Heart left ventricle (tissue), 16 donors: ENCODE data around the gene KREMEN2. TPM values are rescaled to one million over a fixed set of nuclear protein-coding genes. Genes with fewer than 3 reads are reported as not detected.
A peak's percentile ranks its signal among the peaks of the same experiment; 100 is the strongest.

Source experiments
- ATAC-seq, 4 donors: fragments of 200-7000 bp; cut with Tn5 transposase; one replicate each; pipeline ENCODE4 v1.9.1; 2020 to 2022; ENCODE audit warnings: moderate library complexity in 4 of 4, mild to moderate bottlenecking in 3 of 4, moderate number of reproducible peaks in 1 of 4
- DNase-seq, 5 donors: peaks; one replicate each; pipeline ENCODE4 v3.0.0-alpha.2; 2020
- H3K27ac ChIP-seq, 12 donors: fragments of 200-600 bp; sonication (generic) in 4 of 12; one replicate each; pipeline versions ENCODE4 v1.5.0 to v1.8.0; 2016 to 2022; ENCODE audit warnings: mild to moderate bottlenecking in 2 of 12
- H3K27me3 ChIP-seq, 9 donors: fragments of 200-600 bp; sonication (generic) in 2 of 9; one replicate each; pipeline versions ENCODE4 v1.5.1 to v1.8.0; 2016 to 2022; ENCODE audit warnings: mild to moderate bottlenecking in 3 of 9
- H3K36me3 ChIP-seq, 9 donors: fragments of 200-600 bp; sonication (generic) in 2 of 9; one replicate each; pipeline versions ENCODE4 v1.5.0 to v1.8.0; 2018 to 2022; ENCODE audit warnings: mild to moderate bottlenecking in 2 of 9
- H3K4me1 ChIP-seq, 12 donors: fragments of 200-600 bp; sonication (generic) in 4 of 12; one replicate each; pipeline versions ENCODE4 v1.5.0 to v1.8.0; 2016 to 2022; ENCODE audit warnings: mild to moderate bottlenecking in 3 of 12
- H3K4me3 ChIP-seq, 12 donors: fragments of 200-600 bp; sonication (generic) in 4 of 12; one replicate each; pipeline versions ENCODE4 v1.5.0 to v1.8.0; 2017 to 2022; ENCODE audit warnings: mild to moderate bottlenecking in 9 of 12, moderate library complexity in 4 of 12
- H3K9me3 ChIP-seq, 12 donors: fragments of 200-600 bp; sonication (generic) in 4 of 12; one replicate each; pipeline versions ENCODE4 v1.5.0 to v1.8.0; 2016 to 2022; ENCODE audit warnings: mild to moderate bottlenecking in 1 of 12
- POLR2A ChIP-seq, 2 donors: fragments of 450-650 bp; IDR thresholded peaks; one replicate each; pipeline ENCODE4 v1.6.1; 2017; ENCODE audit warnings: antibody characterized with exemption in 2 of 2, mild to moderate bottlenecking in 2 of 2, moderate library complexity in 2 of 2
- WGBS, 4 donors: extraction: QIAGEN DNeasy Blood & Tissue Kit in 2 of 4; methylation state at CpG; one replicate each; pipeline versions ENCODE4 v1.1.5 to v1.1.7; 2013 to 2018; 5-methylcytosine and 5-hydroxymethylcytosine counted together
- intact Hi-C, 10 donors: fragments of 100-400 bp; cut with DNase I; formaldehyde crosslinking; loops; one replicate each; pipeline versions ENCODE4 v1.11.1 to v1.14.2; 2022
- polyA plus RNA-seq, 2 donors: library from polyadenylated mRNA; stranded (reverse); fragments of 200-250 nt; gene quantifications; one replicate each; pipeline ENCODE4 v1.2.3, GENCODE V29; 2013
- total RNA-seq, 9 donors: library from RNA; depleted of rRNA in 2 of 9; stranded (reverse); fragments of >200 nt in 2 of 9; fragmentation: NEBNext Ultra II Directional in 3 of 9; extraction: Animal tissue kit (Norgen Biotek cat#: 25700) in 3 of 9; gene quantifications; one replicate each; pipeline versions ENCODE4 v1.1.0 to v1.2.4, GENCODE V29; 2016 to 2023
- TF ChIP-seq, protein P1 (sequence below), 12 donors: fragments of 200-600 bp; sonication (generic) in 4 of 12; IDR thresholded peaks; one replicate each; pipeline versions ENCODE4 v1.5.0 to v1.8.0; 2018 to 2022; ENCODE audit warnings: antibody characterized with exemption in 12 of 12, mild to moderate bottlenecking in 5 of 12
- donor health status: ischemic (EF 13 %, LVEDD 7.1; RV severe dilation, severe dysfunction).
- donor health status: healthy with polysubstance abuse.
- donor health status: DM: no; HTN: yes; CAD: no.
- donor health status: DM: no; HTN: no; CAD: no.
- donor health status: ischemic (EF 25% LVEDD 6.9; RV normal size, moderate dysfunction).
- donor health status: ischemic (EF 25% LVEDD 5.7; RV mildly dilated, moderate dysfunction).
- donor health status: healthy.
- donor health status: DM: yes; HTN: yes; CAD: no.
- donor health status: ischemic (EF 35%, LVEDD 5.7; RV mildly dilated, moderate dysfunction).
- donor health status: nonischemic (EF 11% LVEDD 7.7; RV severe dilation, severe dysfunction).
- donor health status: DM: yes; HTN: yes; CAD: no.
- donor health status: PGD.
- donor health status: ischemic (EF 29% LVEDD 5.4; RV normal size, mild dysfunction).
- donor health status: nonischemic (EF 23%, LVEDD 6.1; RV moderate dilation, normal function).

Gene KREMEN2
- total and polyA plus RNA-seq, 11 donors, result 0.27 TPM; not detected in 10

DNA sequence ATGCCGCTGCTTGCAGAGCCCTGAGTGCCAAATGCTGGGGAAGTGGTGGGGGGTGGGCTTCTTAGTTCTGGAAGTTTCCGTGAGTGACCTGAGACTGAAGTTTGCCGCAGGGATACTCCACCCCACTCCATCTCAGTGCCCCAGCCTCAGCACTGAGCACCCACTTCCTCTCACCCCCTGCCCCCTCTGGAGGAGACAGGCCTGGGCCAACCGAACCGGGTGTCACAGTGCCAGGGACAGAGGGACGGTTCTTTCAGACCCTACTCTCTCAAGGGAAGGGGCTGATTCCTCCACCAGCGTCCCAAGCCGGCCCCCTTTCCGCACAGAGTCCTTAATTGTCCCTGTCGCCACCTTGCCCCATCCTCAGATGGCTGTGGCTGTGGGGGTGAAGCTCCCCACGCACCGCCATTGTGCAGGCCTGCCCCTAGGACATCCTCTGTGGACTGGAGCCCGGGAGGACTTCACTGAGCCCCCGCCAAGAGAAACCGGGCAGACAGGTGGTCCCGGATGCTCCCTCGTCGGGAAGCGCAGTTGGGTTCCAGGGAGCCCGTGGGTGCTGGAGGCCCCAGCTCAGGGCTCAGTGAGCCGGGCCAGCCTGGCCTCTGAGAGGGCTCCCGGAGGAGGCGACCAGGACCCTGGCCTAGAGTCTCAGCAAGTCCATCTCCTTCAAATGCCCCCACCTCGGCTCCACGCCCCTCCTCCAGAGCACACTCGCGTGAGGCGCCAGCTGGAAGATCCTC lies 1.6 kb upstream of the KREMEN2 start:
- 20 to 23% (median 23%) methylated on average over 22 to 28 of the region's 28 CpGs for WGBS, 4 donors
- TF ChIP-seq POLR2A (IDR thresholded peaks at IDR 0.05), result no peak
- TF ChIP-seq, protein P1, sequence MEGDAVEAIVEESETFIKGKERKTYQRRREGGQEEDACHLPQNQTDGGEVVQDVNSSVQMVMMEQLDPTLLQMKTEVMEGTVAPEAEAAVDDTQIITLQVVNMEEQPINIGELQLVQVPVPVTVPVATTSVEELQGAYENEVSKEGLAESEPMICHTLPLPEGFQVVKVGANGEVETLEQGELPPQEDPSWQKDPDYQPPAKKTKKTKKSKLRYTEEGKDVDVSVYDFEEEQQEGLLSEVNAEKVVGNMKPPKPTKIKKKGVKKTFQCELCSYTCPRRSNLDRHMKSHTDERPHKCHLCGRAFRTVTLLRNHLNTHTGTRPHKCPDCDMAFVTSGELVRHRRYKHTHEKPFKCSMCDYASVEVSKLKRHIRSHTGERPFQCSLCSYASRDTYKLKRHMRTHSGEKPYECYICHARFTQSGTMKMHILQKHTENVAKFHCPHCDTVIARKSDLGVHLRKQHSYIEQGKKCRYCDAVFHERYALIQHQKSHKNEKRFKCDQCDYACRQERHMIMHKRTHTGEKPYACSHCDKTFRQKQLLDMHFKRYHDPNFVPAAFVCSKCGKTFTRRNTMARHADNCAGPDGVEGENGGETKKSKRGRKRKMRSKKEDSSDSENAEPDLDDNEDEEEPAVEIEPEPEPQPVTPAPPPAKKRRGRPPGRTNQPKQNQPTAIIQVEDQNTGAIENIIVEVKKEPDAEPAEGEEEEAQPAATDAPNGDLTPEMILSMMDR (IDR thresholded peaks at IDR 0.05), result no peak
- H3K27ac ChIP-seq, result no peak overlapping the region
- ATAC-seq (no peak), DNase-seq (no peak)
- H3K4me1 ChIP-seq, result peaks cover 3 to 42% (median 31%) of the 10 kb centered on the region in 12 donors
- H3K9me3 ChIP-seq, result no peaks in the 10 kb centered on the region
- intact Hi-C loops, result loop anchor here in 1 of 10 donors (10.0 kb wide), 1 partner anchor 88 kb away; no protein-coding TSS in a partner anchor
- peaks cover 53 to 99% (median 71%) of the 10 kb centered on the region in 9 donors for H3K27me3 ChIP-seq
- H3K4me3 ChIP-seq, result no peak overlapping the region
- H3K36me3 ChIP-seq, result no peaks in the 10 kb centered on the region

- Histone ChIP-seq H3K36me3 (no peaks in the 10 kb centered on the region), H3K27me3 (peaks cover 60 to 99% (median 75%) of the 10 kb centered on the region in 9 donors), H3K27ac (no peak overlapping the region), H3K4me1 (peaks cover 3 to 49% (median 33%) of the 10 kb centered on the region in 12 donors), H3K4me3 (peak overlapping the region; percentile 9 to 45 (median 30)), H3K9me3 (no peaks in the 10 kb centered on the region)
- no peak for DNase-seq
- intact Hi-C loops, result loop anchor here in 1 of 10 donors (10.0 kb wide), 1 partner anchor 88 kb away; no protein-coding TSS in a partner anchor
- TF ChIP-seq, protein P1 (IDR thresholded peaks at IDR 0.05), result no peak
- no peak for TF ChIP-seq POLR2A (IDR thresholded peaks at IDR 0.05)
- 1 to 4% (median 2%) methylated on average over 17 to 40 of the region's 40 CpGs for WGBS, 4 donors
- ATAC-seq, result no peak
Measured at GRCh38 chr16:2963074-2963722, 877 bp upstream of the KREMEN2 start.

GRCh38 chr16:2964475-2965336 lies 631 bp downstream of the KREMEN2 start:
- intact Hi-C loops, result loop anchor here in 1 of 10 donors (10.0 kb wide), 1 partner anchor 90 kb away; no protein-coding TSS in a partner anchor
- Histone ChIP-seq H3K36me3 (no peaks in the 10 kb centered on the region), H3K4me1 (peaks cover 3 to 60% (median 42%) of the 10 kb centered on the region in 12 donors), H3K27me3 (peaks cover 61 to 86% (median 78%) of the 10 kb centered on the region in 9 donors), H3K27ac (no peak overlapping the region), H3K4me3 (peak overlapping the region; percentile 3 to 45 (median 30)), H3K9me3 (no peaks in the 10 kb centered on the region)
- TF ChIP-seq, protein P1 (IDR thresholded peaks at IDR 0.05), result no peak
- no peak for TF ChIP-seq POLR2A (IDR thresholded peaks at IDR 0.05)
- peak in 2 of 5 donors; percentile 7 to 28 for DNase-seq
- 1% methylated on average over 16 to 68 of the region's 68 CpGs for WGBS, 4 donors
- ATAC-seq, result no peak
